Stomach smooth muscle (tissue), 2 donors: ENCODE data around the gene CHMP3.
A peak's percentile ranks its signal among the peaks of the same experiment; 100 is the strongest.
"Not testable (repeated sequence)": the region's sequence is repeated elsewhere in the genome, so short reads cannot be mapped to it uniquely, and the experiment has no call there.

Experiments used
- H3K27ac ChIP-seq: one replicate; pipeline ENCODE4 v1.7.0; 2013; ENCODE audit warnings: mild to moderate bottlenecking, low read length, inconsistent platforms
- H3K27me3 ChIP-seq, 2 donors: one replicate each; pipeline ENCODE4 v1.7.0; 2013; ENCODE audit warnings: low read length in 2 of 2; ENCODE audit not compliant: insufficient read depth in 2 of 2, control insufficient read depth in 1 of 2
- H3K36me3 ChIP-seq, 2 donors: one replicate each; pipeline ENCODE4 v1.7.0; 2013; ENCODE audit warnings: low read length in 2 of 2; ENCODE audit not compliant: control insufficient read depth in 2 of 2, insufficient read depth in 2 of 2
- H3K4me1 ChIP-seq: one replicate; pipeline ENCODE4 v1.7.0; 2013; ENCODE audit warnings: low read length; ENCODE audit not compliant: control insufficient read depth, insufficient read depth
- H3K4me3 ChIP-seq, 2 donors: one replicate each; pipeline ENCODE4 v1.7.0; 2013; ENCODE audit warnings: low read length in 2 of 2
- H3K9ac ChIP-seq, 2 donors: one replicate each; pipeline ENCODE4 v1.7.0; 2013; ENCODE audit warnings: low read length in 2 of 2, mild to moderate bottlenecking in 1 of 2
- H3K9me3 ChIP-seq, 2 donors: one replicate each; pipeline ENCODE4 v1.7.0; 2013; ENCODE audit warnings: low read length in 2 of 2; ENCODE audit not compliant: control insufficient read depth in 2 of 2
- donor health status: healthy.
- donor health status: Pancreatic carcinoma.

Gene CHMP3

GRCh38 chr2:86512034-86512433, 51.2 kb downstream of the CHMP3 start:
- Histone ChIP-seq H3K4me3 (no peak overlapping the region), H3K36me3 (peaks cover 21% of the 10 kb centered on the region in 2 donors), H3K9ac (no peak overlapping the region), H3K27ac (no peak overlapping the region), H3K9me3 (no peaks in the 10 kb centered on the region), H3K27me3 (no peaks in the 10 kb centered on the region), H3K4me1 (no peaks in the 10 kb centered on the region)

- Histone ChIP-seq H3K9ac (no peak overlapping the region), H3K4me1 (no peaks in the 10 kb centered on the region), H3K4me3 (no peak overlapping the region), H3K9me3 (no peaks in the 10 kb centered on the region), H3K27ac (no peak overlapping the region), H3K27me3 (no peaks in the 10 kb centered on the region), H3K36me3 (peaks cover 21 to 23% of the 10 kb centered on the region in 2 donors)
These were observed 52.8 kb downstream of the CHMP3 start for GRCh38 chr2:86510436-86510933.

- H3K27ac ChIP-seq = no peak overlapping the region
- H3K4me1 ChIP-seq = no peaks in the 10 kb centered on the region
- no peaks in the 10 kb centered on the region for H3K9me3 ChIP-seq
- H3K9ac ChIP-seq = no peak overlapping the region
- H3K4me3 ChIP-seq = no peak overlapping the region
- no peaks in the 10 kb centered on the region for H3K27me3 ChIP-seq
- H3K36me3 ChIP-seq = peaks cover 28 to 34% of the 10 kb centered on the region in 2 donors
These were observed 55.6 kb downstream of the CHMP3 start for GRCh38 chr2:86507600-86507999.

GRCh38 chr2:86500325-86501083, 62.7 kb downstream of the CHMP3 start:
- H3K36me3 ChIP-seq = peaks cover 37 to 42% of the 10 kb centered on the region in 2 donors

GRCh38 chr2:86499326-86499725, 63.9 kb downstream of the CHMP3 start:
- Histone ChIP-seq H3K4me1 (no peaks in the 10 kb centered on the region), H3K9ac (no peak overlapping the region), H3K27ac (no peak overlapping the region), H3K4me3 (no peak overlapping the region), H3K9me3 (no peaks in the 10 kb centered on the region), H3K36me3 (peaks cover 29 to 36% of the 10 kb centered on the region in 2 donors), H3K27me3 (no peaks in the 10 kb centered on the region)

More at GRCh38 chr2:86500325-86501083, 62.7 kb downstream of the CHMP3 start:
- Histone ChIP-seq H3K9me3 (no peaks in the 10 kb centered on the region), H3K4me1 (no peaks in the 10 kb centered on the region), H3K27me3 (no peaks in the 10 kb centered on the region), H3K27ac (no peak overlapping the region), H3K4me3 (no peak overlapping the region), H3K9ac (no peak overlapping the region)

- Histone ChIP-seq H3K27me3 (no peaks in the 10 kb centered on the region), H3K36me3 (peaks cover 30 to 37% of the 10 kb centered on the region in 2 donors), H3K9ac (no peak overlapping the region), H3K4me3 (no peak overlapping the region), H3K9me3 (no peaks in the 10 kb centered on the region), H3K27ac (no peak overlapping the region), H3K4me1 (no peaks in the 10 kb centered on the region)
These were observed 64.6 kb downstream of the CHMP3 start for GRCh38 chr2:86498468-86499260.

- H3K4me3 ChIP-seq, H3K9me3 ChIP-seq, H3K9ac ChIP-seq, H3K27me3 ChIP-seq, H3K27ac ChIP-seq, H3K4me1 ChIP-seq: not testable (repeated sequence)
- peaks cover 38 to 51% of the 10 kb centered on the region in 2 donors for H3K36me3 ChIP-seq
These were observed 66.9 kb downstream of the CHMP3 start for GRCh38 chr2:86496391-86496790.

GRCh38 chr2:86492048-86492453, 71.2 kb downstream of the CHMP3 start:
- Histone ChIP-seq H3K27me3 (no peaks in the 10 kb centered on the region), H3K9ac (no peak overlapping the region), H3K9me3 (no peaks in the 10 kb centered on the region), H3K36me3 (peaks cover 45 to 49% of the 10 kb centered on the region in 2 donors), H3K27ac (no peak overlapping the region), H3K4me1 (no peaks in the 10 kb centered on the region), H3K4me3 (no peak overlapping the region)

- Histone ChIP-seq H3K9ac (no peak overlapping the region), H3K4me1 (no peaks in the 10 kb centered on the region), H3K4me3 (no peak overlapping the region), H3K36me3 (peaks cover 52 to 56% of the 10 kb centered on the region in 2 donors), H3K9me3 (no peaks in the 10 kb centered on the region), H3K27ac (peak overlapping the region; percentile 31), H3K27me3 (no peaks in the 10 kb centered on the region)
These were observed 72.2 kb downstream of the CHMP3 start for GRCh38 chr2:86491088-86491487.

- H3K9ac ChIP-seq = no peak overlapping the region
- H3K4me1 ChIP-seq = no peaks in the 10 kb centered on the region
- peaks cover 57 to 64% of the 10 kb centered on the region in 2 donors for H3K36me3 ChIP-seq
- no peaks in the 10 kb centered on the region for H3K27me3 ChIP-seq
- no peak overlapping the region for H3K4me3 ChIP-seq
- no peak overlapping the region for H3K27ac ChIP-seq
- no peaks in the 10 kb centered on the region for H3K9me3 ChIP-seq
These were observed 73.0 kb downstream of the CHMP3 start for GRCh38 chr2:86490245-86490644.
